HUES64 (cell line): ENCODE measurements around the gene MBP.

ENCODE experiments used
- H3K27ac ChIP-seq: 2 replicates; pipeline ENCODE4 v1.7.0; 2013; ENCODE audit warnings: low read depth, low read length, inconsistent platforms
- H3K27me3 ChIP-seq: 2 replicates; pipeline ENCODE4 v1.6.1; 2013; ENCODE audit warnings: mild to moderate bottlenecking, low read length; ENCODE audit not compliant: insufficient read depth
- H3K36me3 ChIP-seq: 2 replicates; pipeline ENCODE4 v1.6.1; 2013; ENCODE audit warnings: mild to moderate bottlenecking, low read length; ENCODE audit not compliant: insufficient read depth
- H3K4me1 ChIP-seq: 2 replicates; pipeline ENCODE4 v1.6.1; 2013; ENCODE audit warnings: mild to moderate bottlenecking, low read length, moderate library complexity; ENCODE audit not compliant: insufficient read depth
- H3K4me3 ChIP-seq: 2 replicates; pipeline ENCODE4 v1.5.1; 2013; ENCODE audit warnings: mild to moderate bottlenecking, low read length, moderate library complexity
- H3K9ac ChIP-seq: 2 replicates; pipeline ENCODE4 v1.6.1; 2013; ENCODE audit warnings: mild to moderate bottlenecking, low read depth, low read length
- H3K9me3 ChIP-seq: 2 replicates; pipeline ENCODE4 v1.6.1; 2013; ENCODE audit warnings: low read depth, low read length; ENCODE audit not compliant: insufficient read depth
- WGBS: fragments of 150-250, 120-280 bp; methylation state at CpG from one replicate; pipeline ENCODE4 v1.1.7; 2013; ENCODE audit warnings: missing lambda C conversion rate; 5-methylcytosine and 5-hydroxymethylcytosine counted together

Gene MBP

GRCh38 chr18:77086656-77087392 lies 45.8 kb downstream of the MBP start:
- Histone ChIP-seq H3K27me3 (peaks cover 17% of the 10 kb centered on the region), H3K27ac (no peak overlapping the region), H3K4me1 (peaks cover 18% of the 10 kb centered on the region), H3K4me3 (peak overlapping the region; percentile 60), H3K36me3 (no peaks in the 10 kb centered on the region), H3K9ac (no peak overlapping the region), H3K9me3 (no peaks in the 10 kb centered on the region)
- WGBS, result 17% methylated on average over 24 of the region's 25 CpGs

GRCh38 chr18:77086034-77086433 lies 46.5 kb downstream of the MBP start:
- peaks cover 18% of the 10 kb centered on the region for H3K4me1 ChIP-seq
- H3K27me3 ChIP-seq, result peaks cover 17% of the 10 kb centered on the region
- H3K27ac ChIP-seq, result no peak overlapping the region
- WGBS, result 93% methylated on average over 3 of the region's 3 CpGs
- H3K4me3 ChIP-seq, result no peak overlapping the region
- H3K36me3 ChIP-seq, result no peaks in the 10 kb centered on the region
- H3K9me3 ChIP-seq, result no peaks in the 10 kb centered on the region
- H3K9ac ChIP-seq, result no peak overlapping the region

GRCh38 chr18:77084688-77085035 lies 47.9 kb downstream of the MBP start:
- Histone ChIP-seq H3K4me1 (peaks cover 16% of the 10 kb centered on the region), H3K27me3 (peaks cover 17% of the 10 kb centered on the region), H3K9ac (no peak overlapping the region), H3K4me3 (no peak overlapping the region), H3K27ac (no peak overlapping the region), H3K9me3 (no peaks in the 10 kb centered on the region), H3K36me3 (no peaks in the 10 kb centered on the region)
- WGBS, result 100% methylated on average over 1 of the region's 1 CpG

- no peaks in the 10 kb centered on the region for H3K36me3 ChIP-seq
- H3K4me3 ChIP-seq, result no peak overlapping the region
- H3K27ac ChIP-seq, result no peak overlapping the region
- H3K9ac ChIP-seq, result no peak overlapping the region
- H3K4me1 ChIP-seq, result peaks cover 6% of the 10 kb centered on the region; the same call in 1 of the 2 replicates
- 92% methylated on average over 9 of the region's 9 CpGs for WGBS
- no peaks in the 10 kb centered on the region for H3K9me3 ChIP-seq
- H3K27me3 ChIP-seq, result peaks cover 17% of the 10 kb centered on the region
These were observed 50.1 kb downstream of the MBP start for GRCh38 chr18:77082316-77082955.

GRCh38 chr18:77081390-77081778 lies 51.2 kb downstream of the MBP start:
- H3K36me3 ChIP-seq, result no peaks in the 10 kb centered on the region
- H3K27ac ChIP-seq, result no peak overlapping the region
- no peak overlapping the region for H3K9ac ChIP-seq
- 94% methylated on average over 2 of the region's 2 CpGs for WGBS
- no peaks in the 10 kb centered on the region for H3K9me3 ChIP-seq
- 0 out of 2 replicates have a peak, but pooled peaks cover under 1% of the 10 kb centered on the region for H3K4me1 ChIP-seq
- H3K27me3 ChIP-seq, result peaks cover 6% of the 10 kb centered on the region
- no peak overlapping the region for H3K4me3 ChIP-seq

- no peak overlapping the region for H3K27ac ChIP-seq
- no peaks in the 10 kb centered on the region for H3K27me3 ChIP-seq
- no peaks in the 10 kb centered on the region for H3K9me3 ChIP-seq
- no peaks in the 10 kb centered on the region for H3K36me3 ChIP-seq
- no peak overlapping the region for H3K9ac ChIP-seq
- 90% methylated on average over 12 of the region's 12 CpGs for WGBS
- no peaks in the 10 kb centered on the region for H3K4me1 ChIP-seq
- H3K4me3 ChIP-seq, result no peak overlapping the region
These were observed 52.5 kb downstream of the MBP start for GRCh38 chr18:77079954-77080682.

- WGBS, result 84% methylated on average over 6 of the region's 6 CpGs
- Histone ChIP-seq H3K27me3 (no peaks in the 10 kb centered on the region), H3K4me3 (no peak overlapping the region), H3K4me1 (no peaks in the 10 kb centered on the region), H3K9me3 (no peaks in the 10 kb centered on the region), H3K9ac (no peak overlapping the region), H3K36me3 (no peaks in the 10 kb centered on the region), H3K27ac (no peak overlapping the region)
These were observed 53.5 kb downstream of the MBP start for GRCh38 chr18:77079088-77079487.

- Histone ChIP-seq H3K4me3 (no peak overlapping the region), H3K4me1 (no peaks in the 10 kb centered on the region), H3K9ac (no peak overlapping the region), H3K36me3 (no peaks in the 10 kb centered on the region), H3K27ac (no peak overlapping the region), H3K27me3 (no peaks in the 10 kb centered on the region), H3K9me3 (no peaks in the 10 kb centered on the region)
- WGBS, result 96% methylated on average over 5 of the region's 5 CpGs
These were observed 53.9 kb downstream of the MBP start for GRCh38 chr18:77078690-77079070.

GRCh38 chr18:77077941-77078689 lies 54.5 kb downstream of the MBP start:
- no peaks in the 10 kb centered on the region for H3K27me3 ChIP-seq
- no peaks in the 10 kb centered on the region for H3K4me1 ChIP-seq
- no peaks in the 10 kb centered on the region for H3K9me3 ChIP-seq
- no peak overlapping the region for H3K9ac ChIP-seq
- H3K27ac ChIP-seq, result no peak overlapping the region
- WGBS, result 90% methylated on average over 16 of the region's 16 CpGs
- H3K36me3 ChIP-seq, result no peaks in the 10 kb centered on the region
- H3K4me3 ChIP-seq, result no peak overlapping the region

GRCh38 chr18:77077401-77077800 lies 55.2 kb downstream of the MBP start:
- Histone ChIP-seq H3K9ac (no peak overlapping the region), H3K4me1 (no peaks in the 10 kb centered on the region), H3K9me3 (no peaks in the 10 kb centered on the region), H3K27me3 (no peaks in the 10 kb centered on the region), H3K4me3 (no peak overlapping the region), H3K36me3 (no peaks in the 10 kb centered on the region), H3K27ac (no peak overlapping the region)
- 98% methylated on average over 7 of the region's 7 CpGs for WGBS

GRCh38 chr18:77076111-77076510 lies 56.5 kb downstream of the MBP start:
- H3K9me3 ChIP-seq, result no peaks in the 10 kb centered on the region
- H3K4me1 ChIP-seq, result no peaks in the 10 kb centered on the region
- H3K4me3 ChIP-seq, result no peak overlapping the region
- no peak overlapping the region for H3K9ac ChIP-seq
- no peaks in the 10 kb centered on the region for H3K36me3 ChIP-seq
- no peaks in the 10 kb centered on the region for H3K27me3 ChIP-seq
- H3K27ac ChIP-seq, result no peak overlapping the region
- WGBS, result 81% methylated on average over 9 of the region's 9 CpGs
